Measurements from ENCODE around the gene ABHD8. TPM values are rescaled to one million over a fixed set of nuclear protein-coding genes. Genes with fewer than 3 reads are reported as not detected.

Gene ABHD8
- total RNA-seq, 5 donors from 2014 or later (not counting 1 experiment from before 2014, with no cell fraction given), result 5.3 to 12.4 (median 11.3) TPM

- H3K27ac Mint-ChIP-seq, result no peak overlapping the region
- Histone ChIP-seq H3K9me3 (no peaks in the 10 kb centered on the region), H3K36me3 (ENCODE audit: control insufficient read depth in 2 of 2, extremely low read depth in 1 of 2, insufficient read depth in 1 of 2, low read length in 1 of 2) (no peaks in the 10 kb centered on the region), H3K4me1 (ENCODE audit: control insufficient read depth in 1 of 2, extremely low read depth in 1 of 2, insufficient read depth in 2 of 2, low read length in 2 of 2) (peaks cover 0 to 7% of the 10 kb centered on the region in 2 experiments), H3K27me3 (replicated peaks in 1 of 2; ENCODE audit: control insufficient read depth in 2 of 2, extremely low read depth in 1 of 2, insufficient read depth in 2 of 2, low read length in 1 of 2) (peaks cover 0 to 8% of the 10 kb centered on the region in 2 experiments), H3K27ac (ENCODE audit: low read length) (no peak overlapping the region), H3K4me3 (ENCODE audit: control insufficient read depth in 1 of 2, extremely low read depth in 1 of 2, low read length in 1 of 2) (no peak overlapping the region)
- no peaks in the 10 kb centered on the region for H3K36me3 Mint-ChIP-seq
- POLR2A ChIA-PET, result interaction anchor here in 1 of 2 donors (0.6 kb wide), 1 partner anchor 7 kb away, joined by 7 read pairs; no protein-coding TSS in a partner anchor
- CTCF ChIA-PET, result interaction anchor here (0.6 to 1.2 kb wide), 3 partner anchors 37 to 129 kb away, joined by 3 read pairs; no protein-coding TSS in a partner anchor
- 88% methylated on average over 4 of the region's 9 CpGs for WGBS (ENCODE audit: insufficient coverage)
- H3K9me3 Mint-ChIP-seq, result no peaks in the 10 kb centered on the region
- no peak for DNase-seq
- H3K4me1 Mint-ChIP-seq, result peaks cover 5 to 6% (median 5%) of the 10 kb centered on the region in 3 donors
- ATAC-seq (replicated peaks in 1 of 4), result no peak
- no peaks in the 10 kb centered on the region for H3K27me3 Mint-ChIP-seq
- H3K4me3 Mint-ChIP-seq, result no peak overlapping the region
These were observed 44.0 kb downstream of the ABHD8 start for GRCh38 chr19:17259118-17259780.

- Histone ChIP-seq H3K27me3 (replicated peaks in 1 of 2; ENCODE audit: control insufficient read depth in 2 of 2, extremely low read depth in 1 of 2, insufficient read depth in 2 of 2, low read length in 1 of 2) (peaks cover 0 to 13% of the 10 kb centered on the region in 2 experiments), H3K27ac (ENCODE audit: low read length) (no peak overlapping the region), H3K4me1 (ENCODE audit: control insufficient read depth in 1 of 2, extremely low read depth in 1 of 2, insufficient read depth in 2 of 2, low read length in 2 of 2) (peaks cover 0 to 6% of the 10 kb centered on the region in 2 experiments), H3K9me3 (no peaks in the 10 kb centered on the region), H3K36me3 (ENCODE audit: control insufficient read depth in 2 of 2, extremely low read depth in 1 of 2, insufficient read depth in 1 of 2, low read length in 1 of 2) (no peaks in the 10 kb centered on the region), H3K4me3 (ENCODE audit: control insufficient read depth in 1 of 2, extremely low read depth in 1 of 2, low read length in 1 of 2) (no peak overlapping the region)
- ChIA-PET CTCF (interaction anchor here (1.3 to 1.5 kb wide), 2 partner anchors 11 to 20 kb away, joined by 3 read pairs; no protein-coding TSS in a partner anchor), POLR2A (interaction anchor here (0.5 to 0.6 kb wide), 2 partner anchors 39 to 68 kb away, joined by 4 to 16 read pairs; no protein-coding TSS in a partner anchor)
- WGBS (ENCODE audit: insufficient coverage), result 65% methylated on average over 3 of the region's 3 CpGs
- Mint-ChIP-seq H3K27ac (no peak overlapping the region), H3K9me3 (no peaks in the 10 kb centered on the region), H3K36me3 (no peaks in the 10 kb centered on the region), H3K4me1 (peaks cover 5 to 6% (median 5%) of the 10 kb centered on the region in 3 donors), H3K27me3 (no peaks in the 10 kb centered on the region), H3K4me3 (no peak overlapping the region)
- no peak for DNase-seq
- ATAC-seq (replicated peaks in 1 of 4), result no peak
These were observed 47.1 kb downstream of the ABHD8 start for GRCh38 chr19:17256130-17256529.

- Mint-ChIP-seq H3K27ac (no peak overlapping the region), H3K4me3 (no peak overlapping the region), H3K36me3 (no peaks in the 10 kb centered on the region), H3K9me3 (no peaks in the 10 kb centered on the region), H3K4me1 (no peaks in the 10 kb centered on the region), H3K27me3 (no peaks in the 10 kb centered on the region)
- Histone ChIP-seq H3K27me3 (replicated peaks in 1 of 2; ENCODE audit: control insufficient read depth in 2 of 2, extremely low read depth in 1 of 2, insufficient read depth in 2 of 2, low read length in 1 of 2) (peaks cover 0 to 9% of the 10 kb centered on the region in 2 experiments), H3K27ac (ENCODE audit: low read length) (no peak overlapping the region), H3K4me1 (ENCODE audit: control insufficient read depth in 1 of 2, extremely low read depth in 1 of 2, insufficient read depth in 2 of 2, low read length in 2 of 2) (no peaks in the 10 kb centered on the region), H3K36me3 (ENCODE audit: control insufficient read depth in 2 of 2, extremely low read depth in 1 of 2, insufficient read depth in 1 of 2, low read length in 1 of 2) (no peaks in the 10 kb centered on the region), H3K4me3 (ENCODE audit: control insufficient read depth in 1 of 2, extremely low read depth in 1 of 2, low read length in 1 of 2) (no peak overlapping the region), H3K9me3 (no peaks in the 10 kb centered on the region)
- DNase-seq (no peak), ATAC-seq (replicated peaks in 1 of 4) (no peak)
- WGBS (ENCODE audit: insufficient coverage), result 94% methylated on average over 16 of the region's 18 CpGs
- ChIA-PET CTCF (interaction anchor here (1.3 to 1.5 kb wide), 2 partner anchors 11 to 19 kb away, joined by 3 read pairs; no protein-coding TSS in a partner anchor), POLR2A (no interaction called here)
These were observed 48.0 kb downstream of the ABHD8 start for GRCh38 chr19:17255150-17255621.

- 60% methylated on average over 3 of the region's 10 CpGs for WGBS (ENCODE audit: insufficient coverage)
- ChIA-PET CTCF (interaction anchor here in 1 of 2 donors (1.3 kb wide), 1 partner anchor 12 kb away, joined by 3 read pairs; no protein-coding TSS in a partner anchor), POLR2A (no interaction called here)
- DNase-seq, result no peak
- no peaks in the 10 kb centered on the region for H3K4me1 ChIP-seq (ENCODE audit: control insufficient read depth in 1 of 2, extremely low read depth in 1 of 2, insufficient read depth in 2 of 2, low read length in 2 of 2)
- no peak overlapping the region for H3K27ac Mint-ChIP-seq
- H3K36me3 ChIP-seq (ENCODE audit: control insufficient read depth in 2 of 2, extremely low read depth in 1 of 2, insufficient read depth in 1 of 2, low read length in 1 of 2), result no peaks in the 10 kb centered on the region
- H3K27me3 Mint-ChIP-seq, result no peaks in the 10 kb centered on the region
- H3K9me3 ChIP-seq, result no peaks in the 10 kb centered on the region
- ATAC-seq (replicated peaks in 1 of 4), result no peak
- no peaks in the 10 kb centered on the region for H3K9me3 Mint-ChIP-seq
- no peaks in the 10 kb centered on the region for H3K36me3 Mint-ChIP-seq
- H3K4me3 Mint-ChIP-seq, result no peak overlapping the region
- H3K4me3 ChIP-seq (ENCODE audit: control insufficient read depth in 1 of 2, extremely low read depth in 1 of 2, low read length in 1 of 2), result no peak overlapping the region
- no peak overlapping the region for H3K27ac ChIP-seq (ENCODE audit: low read length)
- H3K27me3 ChIP-seq (replicated peaks in 1 of 2; ENCODE audit: control insufficient read depth in 2 of 2, extremely low read depth in 1 of 2, insufficient read depth in 2 of 2, low read length in 1 of 2), result peaks cover 0 to 9% of the 10 kb centered on the region in 2 experiments
- H3K4me1 Mint-ChIP-seq, result no peaks in the 10 kb centered on the region
These were observed 48.6 kb downstream of the ABHD8 start for GRCh38 chr19:17254636-17255035.

GRCh38 chr19:17249887-17250548 lies 53.2 kb downstream of the ABHD8 start:
- no peak overlapping the region for H3K4me3 Mint-ChIP-seq

GRCh38 chr19:17248011-17248776 lies 55.0 kb downstream of the ABHD8 start:
- no peaks in the 10 kb centered on the region for H3K36me3 Mint-ChIP-seq
- CTCF ChIA-PET, result interaction anchor here in 1 of 2 donors (0.7 kb wide), 1 partner anchor 169 kb away, joined by 3 read pairs; no protein-coding TSS in a partner anchor
- Histone ChIP-seq H3K4me1 (ENCODE audit: control insufficient read depth in 1 of 2, extremely low read depth in 1 of 2, insufficient read depth in 2 of 2, low read length in 2 of 2) (peaks cover 0 to 19% of the 10 kb centered on the region in 2 experiments), H3K27me3 (replicated peaks in 1 of 2; ENCODE audit: control insufficient read depth in 2 of 2, extremely low read depth in 1 of 2, insufficient read depth in 2 of 2, low read length in 1 of 2) (peaks cover 0 to 23% of the 10 kb centered on the region in 2 experiments), H3K4me3 (ENCODE audit: control insufficient read depth in 1 of 2, extremely low read depth in 1 of 2, low read length in 1 of 2) (no peak overlapping the region), H3K36me3 (ENCODE audit: control insufficient read depth in 2 of 2, extremely low read depth in 1 of 2, insufficient read depth in 1 of 2, low read length in 1 of 2) (no peaks in the 10 kb centered on the region), H3K9me3 (no peaks in the 10 kb centered on the region), H3K27ac (ENCODE audit: low read length) (no peak overlapping the region)
- H3K4me3 Mint-ChIP-seq, result peak overlapping the region; percentile 9 to 21 (median 14)
- H3K9me3 Mint-ChIP-seq, result no peaks in the 10 kb centered on the region
- peaks cover 0 to 16% (median 4%) of the 10 kb centered on the region in 3 donors for H3K4me1 Mint-ChIP-seq
- no peak for DNase-seq
- no peak overlapping the region for H3K27ac Mint-ChIP-seq
- 87% methylated on average over 18 of the region's 21 CpGs for WGBS (ENCODE audit: insufficient coverage)
- H3K27me3 Mint-ChIP-seq, result peaks cover 5 to 7% of the 10 kb centered on the region in 2 donors
- POLR2A ChIA-PET, result interaction anchor here in 1 of 2 donors (0.6 kb wide), 1 partner anchor 19 kb away, joined by 3 read pairs; the partner anchor contains the start of gene BABAM1
- ATAC-seq (replicated peaks in 1 of 4), result no peak

More at GRCh38 chr19:17249887-17250548, 53.2 kb downstream of the ABHD8 start:
- Mint-ChIP-seq H3K27me3 (peaks cover 5 to 7% of the 10 kb centered on the region in 2 donors), H3K27ac (no peak overlapping the region), H3K36me3 (no peaks in the 10 kb centered on the region), H3K9me3 (no peaks in the 10 kb centered on the region), H3K4me1 (peaks cover 0 to 11% (median 0%) of the 10 kb centered on the region in 3 donors)
- no peak overlapping the region for H3K27ac ChIP-seq (ENCODE audit: low read length)
- CTCF ChIA-PET, result no interaction called here
- no peak overlapping the region for H3K4me3 ChIP-seq (ENCODE audit: control insufficient read depth in 1 of 2, extremely low read depth in 1 of 2, low read length in 1 of 2)
- no peak for DNase-seq
- H3K36me3 ChIP-seq (ENCODE audit: control insufficient read depth in 2 of 2, extremely low read depth in 1 of 2, insufficient read depth in 1 of 2, low read length in 1 of 2), result no peaks in the 10 kb centered on the region
- no peak for ATAC-seq (replicated peaks in 1 of 4)
- H3K27me3 ChIP-seq (replicated peaks in 1 of 2; ENCODE audit: control insufficient read depth in 2 of 2, extremely low read depth in 1 of 2, insufficient read depth in 2 of 2, low read length in 1 of 2), result peaks cover 0 to 21% of the 10 kb centered on the region in 2 experiments
- WGBS (ENCODE audit: insufficient coverage), result 92% methylated on average over 9 of the region's 15 CpGs
- H3K9me3 ChIP-seq, result no peaks in the 10 kb centered on the region
- peaks cover 0 to 13% of the 10 kb centered on the region in 2 experiments for H3K4me1 ChIP-seq (ENCODE audit: control insufficient read depth in 1 of 2, extremely low read depth in 1 of 2, insufficient read depth in 2 of 2, low read length in 2 of 2)
- POLR2A ChIA-PET, result no interaction called here
